ENCODE measurements around the gene MSN.

The MSN gene

GRCh38 chrX:65686236-65686635 is 18.8 kb downstream of the MSN start:
- TF ChIP-seq YY1 (IDR thresholded peaks at IDR 0.05; ENCODE audit: low read depth) (no peak), RAD21 (IDR thresholded peaks at IDR 0.05; ENCODE audit: low read depth) (no peak), FOXM1 (IDR thresholded peaks at IDR 0.05; ENCODE audit: borderline replicate concordance, low read depth) (no peak), REST (IDR thresholded peaks at IDR 0.05; ENCODE audit: low read depth) (no peak), CREB1 (IDR thresholded peaks at IDR 0.05; ENCODE audit: low read depth) (no peak), TAF1 (IDR thresholded peaks at IDR 0.05; ENCODE audit: low read depth) (no peak), EGR1 (IDR thresholded peaks at IDR 0.05) (no peak), TCF12 (IDR thresholded peaks at IDR 0.05; ENCODE audit: low read depth) (no peak), CEBPB (IDR thresholded peaks at IDR 0.05) (no peak), EP300 (IDR thresholded peaks at IDR 0.05; ENCODE audit: borderline replicate concordance) (no peak), TEAD4 (IDR thresholded peaks at IDR 0.05) (no peak), NFIC (IDR thresholded peaks at IDR 0.05) (no peak), ZBTB7A (IDR thresholded peaks at IDR 0.05; ENCODE audit: low read depth) (no peak), MAX (IDR thresholded peaks at IDR 0.05) (no peak)
- TF ChIP-seq, protein P1, sequence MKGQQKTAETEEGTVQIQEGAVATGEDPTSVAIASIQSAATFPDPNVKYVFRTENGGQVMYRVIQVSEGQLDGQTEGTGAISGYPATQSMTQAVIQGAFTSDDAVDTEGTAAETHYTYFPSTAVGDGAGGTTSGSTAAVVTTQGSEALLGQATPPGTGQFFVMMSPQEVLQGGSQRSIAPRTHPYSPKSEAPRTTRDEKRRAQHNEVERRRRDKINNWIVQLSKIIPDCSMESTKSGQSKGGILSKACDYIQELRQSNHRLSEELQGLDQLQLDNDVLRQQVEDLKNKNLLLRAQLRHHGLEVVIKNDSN (IDR thresholded peaks at IDR 0.05): no peak

DNA sequence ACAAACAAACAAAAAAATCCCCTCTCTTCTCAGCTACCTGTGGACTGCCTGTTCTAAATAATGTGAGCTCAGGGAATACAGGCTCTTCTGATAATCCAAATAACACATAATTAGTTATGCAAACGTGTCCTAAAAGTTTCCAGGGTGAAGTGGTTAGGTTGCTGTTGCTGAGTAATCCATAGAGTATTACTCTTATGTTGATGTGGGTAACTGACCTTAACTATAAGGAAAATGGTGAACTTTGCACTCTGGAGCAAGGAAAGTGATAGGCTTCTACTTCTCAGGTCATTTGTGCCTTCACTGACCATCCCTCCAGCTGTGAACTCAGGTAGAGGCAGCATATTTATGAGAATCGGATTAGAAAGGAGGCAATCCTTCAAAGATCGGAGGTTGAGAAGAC is 19.9 kb downstream of the MSN start:
- no peak for TF ChIP-seq TCF12 (IDR thresholded peaks at IDR 0.05; ENCODE audit: low read depth)
- no peak for TF ChIP-seq CEBPB (IDR thresholded peaks at IDR 0.05)
- no peak for TF ChIP-seq ZBTB7A (IDR thresholded peaks at IDR 0.05; ENCODE audit: low read depth)
- TF ChIP-seq TEAD4 (IDR thresholded peaks at IDR 0.05): no peak
- no peak for TF ChIP-seq CREB1 (IDR thresholded peaks at IDR 0.05; ENCODE audit: low read depth)
- no peak for TF ChIP-seq REST (IDR thresholded peaks at IDR 0.05; ENCODE audit: low read depth)
- TF ChIP-seq FOXM1 (IDR thresholded peaks at IDR 0.05; ENCODE audit: borderline replicate concordance, low read depth): no peak
- no peak for TF ChIP-seq YY1 (IDR thresholded peaks at IDR 0.05; ENCODE audit: low read depth)
- TF ChIP-seq, protein P1 (IDR thresholded peaks at IDR 0.05): no peak
- no peak for TF ChIP-seq NFIC (IDR thresholded peaks at IDR 0.05)
- TF ChIP-seq TAF1 (IDR thresholded peaks at IDR 0.05; ENCODE audit: low read depth): no peak

GRCh38 chrX:65688403-65688871 is 21.0 kb downstream of the MSN start:
- no peak for TF ChIP-seq EP300 (IDR thresholded peaks at IDR 0.05; ENCODE audit: borderline replicate concordance)
- TF ChIP-seq ZBTB7A (IDR thresholded peaks at IDR 0.05; ENCODE audit: low read depth): no peak
- no peak for TF ChIP-seq CREB1 (IDR thresholded peaks at IDR 0.05; ENCODE audit: low read depth)
- TF ChIP-seq FOXM1 (IDR thresholded peaks at IDR 0.05; ENCODE audit: borderline replicate concordance, low read depth): no peak
- no peak for TF ChIP-seq RAD21 (IDR thresholded peaks at IDR 0.05; ENCODE audit: low read depth)
- no peak for TF ChIP-seq TAF1 (IDR thresholded peaks at IDR 0.05; ENCODE audit: low read depth)
- TF ChIP-seq, protein P1 (IDR thresholded peaks at IDR 0.05): no peak
- TF ChIP-seq MAX (IDR thresholded peaks at IDR 0.05): no peak
- no peak for TF ChIP-seq NFIC (IDR thresholded peaks at IDR 0.05)
- no peak for TF ChIP-seq CEBPB (IDR thresholded peaks at IDR 0.05)
- no peak for TF ChIP-seq TEAD4 (IDR thresholded peaks at IDR 0.05)
- no peak for TF ChIP-seq YY1 (IDR thresholded peaks at IDR 0.05; ENCODE audit: low read depth)
- TF ChIP-seq TCF12 (IDR thresholded peaks at IDR 0.05; ENCODE audit: low read depth): no peak
- no peak for TF ChIP-seq REST (IDR thresholded peaks at IDR 0.05; ENCODE audit: low read depth)
- TF ChIP-seq EGR1 (IDR thresholded peaks at IDR 0.05): no peak

- TF ChIP-seq TAF1 (IDR thresholded peaks at IDR 0.05; ENCODE audit: low read depth) (no peak), YY1 (IDR thresholded peaks at IDR 0.05; ENCODE audit: low read depth) (no peak), TCF12 (IDR thresholded peaks at IDR 0.05; ENCODE audit: low read depth) (no peak), CREB1 (IDR thresholded peaks at IDR 0.05; ENCODE audit: low read depth) (no peak), ZBTB7A (IDR thresholded peaks at IDR 0.05; ENCODE audit: low read depth) (no peak), REST (IDR thresholded peaks at IDR 0.05; ENCODE audit: low read depth) (no peak), TEAD4 (IDR thresholded peaks at IDR 0.05) (no peak), RAD21 (IDR thresholded peaks at IDR 0.05; ENCODE audit: low read depth) (no peak)
- TF ChIP-seq, protein P1 (IDR thresholded peaks at IDR 0.05): no peak
Measured at GRCh38 chrX:65689377-65689776, 21.9 kb downstream of the MSN start.
